ENCODE data around the gene CNTN2.

CNTN2 gene

GRCh38 chr1:205091043-205091740 is 48.2 kb downstream of the CNTN2 start:
- H3K36me3 ChIP-seq (ENCODE audit: insufficient read depth, low read length) = peaks cover 77% of the 10 kb centered on the region
- no peaks in the 10 kb centered on the region for H4K20me1 ChIP-seq (ENCODE audit: insufficient read depth, low read length)
- no peak for TF ChIP-seq CTCF (IDR thresholded peaks at IDR 0.05; ENCODE audit: borderline replicate concordance, extremely low read depth, low read length, poor library complexity, severe bottlenecking)
- TF ChIP-seq EZH2 (IDR thresholded peaks at IDR 0.05; ENCODE audit: borderline replicate concordance, low read depth, low read length, severe bottlenecking) = no peak
- no peak for ATAC-seq (ENCODE audit: insufficient read depth, low read depth)
- H3K27me3 ChIP-seq (ENCODE audit: insufficient read depth, low read length, poor library complexity) = no peaks in the 10 kb centered on the region
- no peaks in the 10 kb centered on the region for H3K9me3 ChIP-seq (ENCODE audit: insufficient read depth, low read length, severe bottlenecking)
- H3K79me2 ChIP-seq (ENCODE audit: insufficient read depth, low read length) = no peaks in the 10 kb centered on the region
- H3K4me1 ChIP-seq (ENCODE audit: insufficient read depth, low read length) = no peaks in the 10 kb centered on the region
- no peak overlapping the region for H3K4me2 ChIP-seq (ENCODE audit: insufficient read depth, low read length)
- H3K4me3 ChIP-seq (ENCODE audit: low read depth in 1 of 2, low read length in 2 of 2) = no peak overlapping the region
- H2AFZ ChIP-seq (ENCODE audit: low read depth, low read length) = no peak overlapping the region
- no peak overlapping the region for H3K9ac ChIP-seq (ENCODE audit: low read depth, low read length)
- no peak for DNase-seq
- H3K27ac ChIP-seq (ENCODE audit: low read length) = no peak overlapping the region

GRCh38 chr1:205095422-205095821 is 52.4 kb downstream of the CNTN2 start:
- Histone ChIP-seq H3K36me3 (ENCODE audit: insufficient read depth, low read length) (peaks cover 88% of the 10 kb centered on the region), H4K20me1 (ENCODE audit: insufficient read depth, low read length) (no peaks in the 10 kb centered on the region), H3K27ac (ENCODE audit: low read length) (no peak overlapping the region), H3K9ac (ENCODE audit: low read depth, low read length) (no peak overlapping the region), H3K4me2 (ENCODE audit: insufficient read depth, low read length) (no peak overlapping the region), H3K79me2 (ENCODE audit: insufficient read depth, low read length) (no peaks in the 10 kb centered on the region), H3K4me1 (ENCODE audit: insufficient read depth, low read length) (no peaks in the 10 kb centered on the region), H2AFZ (ENCODE audit: low read depth, low read length) (no peak overlapping the region), H3K27me3 (ENCODE audit: insufficient read depth, low read length, poor library complexity) (no peaks in the 10 kb centered on the region), H3K4me3 (ENCODE audit: low read depth in 1 of 2, low read length in 2 of 2) (no peak overlapping the region), H3K9me3 (ENCODE audit: insufficient read depth, low read length, severe bottlenecking) (no peaks in the 10 kb centered on the region)
- TF ChIP-seq EZH2 (IDR thresholded peaks at IDR 0.05; ENCODE audit: borderline replicate concordance, low read depth, low read length, severe bottlenecking) (no peak), CTCF (IDR thresholded peaks at IDR 0.05; ENCODE audit: borderline replicate concordance, extremely low read depth, low read length, poor library complexity, severe bottlenecking) (no peak)
- DNase-seq (no peak), ATAC-seq (ENCODE audit: insufficient read depth, low read depth) (no peak)

GRCh38 chr1:205098242-205098641 is 55.2 kb downstream of the CNTN2 start:
- peaks cover 88% of the 10 kb centered on the region for H3K36me3 ChIP-seq (ENCODE audit: insufficient read depth, low read length)
- H3K9me3 ChIP-seq (ENCODE audit: insufficient read depth, low read length, severe bottlenecking) = no peaks in the 10 kb centered on the region

More at GRCh38 chr1:205098242-205098641, 55.2 kb downstream of the CNTN2 start:
- Histone ChIP-seq H3K4me2 (ENCODE audit: insufficient read depth, low read length) (no peak overlapping the region), H3K79me2 (ENCODE audit: insufficient read depth, low read length) (no peaks in the 10 kb centered on the region), H3K27ac (ENCODE audit: low read length) (no peak overlapping the region), H3K4me3 (ENCODE audit: low read depth in 1 of 2, low read length in 2 of 2) (no peak overlapping the region), H3K27me3 (ENCODE audit: insufficient read depth, low read length, poor library complexity) (no peaks in the 10 kb centered on the region), H4K20me1 (ENCODE audit: insufficient read depth, low read length) (no peaks in the 10 kb centered on the region), H3K4me1 (ENCODE audit: insufficient read depth, low read length) (no peaks in the 10 kb centered on the region), H3K9ac (ENCODE audit: low read depth, low read length) (no peak overlapping the region), H2AFZ (ENCODE audit: low read depth, low read length) (no peak overlapping the region)
- no peak for DNase-seq
- no peak for ATAC-seq (ENCODE audit: insufficient read depth, low read depth)
- TF ChIP-seq EZH2 (IDR thresholded peaks at IDR 0.05; ENCODE audit: borderline replicate concordance, low read depth, low read length, severe bottlenecking) = no peak
- TF ChIP-seq CTCF (IDR thresholded peaks at IDR 0.05; ENCODE audit: borderline replicate concordance, extremely low read depth, low read length, poor library complexity, severe bottlenecking) = no peak
